Head of caudate nucleus (tissue), 42 donors: ENCODE measurements around the gene TPSB2.
"Not testable (repeated sequence)": the region's sequence is repeated elsewhere in the genome, so short reads cannot be mapped to it uniquely, and the experiment has no call there.

Experiments used
- DNase-seq, 42 donors: peaks; one replicate each; pipeline versions ENCODE4 v3.0.0 to v3.0.0-alpha.2; 2020 to 2021; ENCODE audit warnings: mixed read lengths in 7 of 42
- intact Hi-C: fragments of 100-400 bp; cut with DNase I; formaldehyde crosslinking; loops from one replicate; pipeline ENCODE4 v1.15.0; 2022

TPSB2 gene

GRCh38 chr16:1262846-1263221 is 32.9 kb upstream of the TPSB2 start:
- no peak for DNase-seq
- intact Hi-C loops, result no loop called here

GRCh38 chr16:1262210-1262845 is 32.3 kb upstream of the TPSB2 start:
- intact Hi-C loops, result no loop called here
- DNase-seq, result no peak

- intact Hi-C loops, result no loop called here
- DNase-seq, result peak in 1 of 42 donors; percentile 1
Observed at GRCh38 chr16:1261131-1261892, 31.3 kb upstream of the TPSB2 start.

- no peak for DNase-seq
- intact Hi-C loops, result no loop called here
Observed at GRCh38 chr16:1260101-1260680, 30.2 kb upstream of the TPSB2 start.

GRCh38 chr16:1259760-1260068 is 29.7 kb upstream of the TPSB2 start:
- intact Hi-C loops, result no loop called here
- DNase-seq, result no peak

GRCh38 chr16:1258906-1259759 is 29.1 kb upstream of the TPSB2 start:
- intact Hi-C loops, result no loop called here
- DNase-seq, result peak in 1 of 42 donors; percentile 1

- DNase-seq, result no peak
- intact Hi-C loops, result no loop called here
Observed at GRCh38 chr16:1258225-1258600, 28.2 kb upstream of the TPSB2 start.

GRCh38 chr16:1257561-1258224 is 27.7 kb upstream of the TPSB2 start:
- peak in 1 of 42 donors; percentile 1 for DNase-seq
- intact Hi-C loops, result no loop called here

GRCh38 chr16:1256874-1257322 is 26.9 kb upstream of the TPSB2 start:
- peak in 1 of 42 donors; percentile 2 for DNase-seq

GRCh38 chr16:1256296-1256873 is 26.4 kb upstream of the TPSB2 start:
- DNase-seq, result peak in 1 of 42 donors; percentile 0
- intact Hi-C loops, result not testable (repeated sequence)

More at GRCh38 chr16:1256874-1257322, 26.9 kb upstream of the TPSB2 start:
- intact Hi-C loops, result no loop called here

GRCh38 chr16:1255276-1256122 is 25.5 kb upstream of the TPSB2 start, which contains the start of gene TPSD1:
TSS of gene TPSD1 (plus strand) at chr16:1256069. CDS start at chr16:1256281, 212 bp downstream.
- DNase-seq, intact Hi-C loops: not testable (repeated sequence)

GRCh38 chr16:1254821-1255220 is 24.8 kb upstream of the TPSB2 start:
- intact Hi-C loops, DNase-seq: not testable (repeated sequence)

GRCh38 chr16:1253701-1254364 is 23.8 kb upstream of the TPSB2 start:
- not testable (repeated sequence) for DNase-seq

GRCh38 chr16:1249031-1249755 is 19.2 kb upstream of the TPSB2 start:
- DNase-seq, intact Hi-C loops: not testable (repeated sequence)

More at GRCh38 chr16:1253701-1254364, 23.8 kb upstream of the TPSB2 start:
- intact Hi-C loops, result not testable (repeated sequence)

GRCh38 chr16:1247903-1248537 is 18.0 kb upstream of the TPSB2 start:
- intact Hi-C loops, DNase-seq: not testable (repeated sequence)
